Muscle layer of colon (tissue), 2 donors: ENCODE results near the gene MEAK7.
"Not testable (repeated sequence)": the region's sequence is repeated elsewhere in the genome, so short reads cannot be mapped to it uniquely, and the experiment has no call there.

Source experiments
- H3K27ac ChIP-seq: one replicate; pipeline ENCODE4 v1.7.0; 2013; ENCODE audit warnings: low read depth, mild to moderate bottlenecking, low read length, moderate library complexity
- H3K27me3 ChIP-seq, 2 donors: one replicate each; pipeline ENCODE4 v1.7.0; 2013; ENCODE audit warnings: low read length in 2 of 2, mild to moderate bottlenecking in 2 of 2; ENCODE audit not compliant: insufficient read depth in 2 of 2, control insufficient read depth in 1 of 2
- H3K36me3 ChIP-seq: one replicate; pipeline ENCODE4 v1.7.0; 2013; ENCODE audit warnings: mild to moderate bottlenecking, low read length; ENCODE audit not compliant: insufficient read depth
- H3K4me1 ChIP-seq: one replicate; pipeline ENCODE4 v1.7.0; 2013; ENCODE audit warnings: mild to moderate bottlenecking, low read length; ENCODE audit not compliant: insufficient read depth
- H3K4me3 ChIP-seq, 2 donors: one replicate each; pipeline ENCODE4 v1.7.0; 2013; ENCODE audit warnings: low read length in 2 of 2, low read depth in 1 of 2, mild to moderate bottlenecking in 1 of 2, moderate library complexity in 1 of 2
- H3K9ac ChIP-seq: one replicate; pipeline ENCODE4 v1.7.0; 2013; ENCODE audit warnings: low read length
- H3K9me3 ChIP-seq: one replicate; pipeline ENCODE4 v1.7.0; 2013; ENCODE audit warnings: mild to moderate bottlenecking, low read length
- donor health status: abdominal sarcoma.
- donor health status: Adenocarcinoma of cecum.

The MEAK7 gene

DNA sequence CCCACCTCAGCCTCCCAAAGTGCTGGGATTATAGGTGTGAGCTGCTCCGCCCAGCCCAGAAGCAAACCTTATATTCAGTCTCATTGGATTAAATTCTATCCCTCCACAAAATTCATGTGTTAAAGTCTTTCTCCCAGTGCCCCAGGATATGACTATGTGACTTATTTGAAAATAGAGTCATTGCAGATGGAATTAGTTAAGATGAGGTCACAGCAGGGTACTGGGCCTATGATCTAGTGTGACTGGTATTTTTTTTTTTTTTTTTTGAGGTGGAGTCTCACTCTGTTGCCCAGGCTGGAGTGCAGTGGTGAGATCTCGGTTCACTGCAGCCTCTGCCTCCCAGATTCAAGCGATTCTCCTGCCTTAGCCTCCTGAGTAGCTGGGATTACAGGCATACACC, 13.8 kb upstream of the MEAK7 start:
- H3K27ac ChIP-seq, H3K4me3 ChIP-seq, H3K27me3 ChIP-seq, H3K9ac ChIP-seq, H3K9me3 ChIP-seq, H3K36me3 ChIP-seq, H3K4me1 ChIP-seq: not testable (repeated sequence)

DNA sequence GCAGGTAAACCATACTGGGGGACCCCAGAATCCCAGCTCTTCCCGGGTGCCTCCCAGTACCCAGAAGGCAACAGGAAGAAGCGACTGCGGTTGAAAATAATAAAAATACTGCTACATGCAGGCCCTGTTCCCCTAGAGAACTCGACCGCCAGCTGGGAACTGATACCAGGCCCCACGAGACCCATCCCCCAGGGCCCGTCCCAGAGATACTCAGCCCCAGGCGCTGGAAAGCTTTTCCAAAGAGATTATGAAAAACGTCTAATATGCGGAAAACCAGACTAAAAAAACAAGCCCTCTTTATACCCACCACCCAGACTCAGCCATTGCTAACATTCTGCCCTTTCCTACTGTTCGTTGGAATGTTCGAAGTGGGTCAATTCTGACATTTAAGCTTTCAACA, 12.9 kb upstream of the MEAK7 start:
- Histone ChIP-seq H3K27ac (no peak overlapping the region), H3K4me3 (no peak overlapping the region), H3K9me3 (no peaks in the 10 kb centered on the region), H3K9ac (no peak overlapping the region), H3K36me3 (no peaks in the 10 kb centered on the region), H3K4me1 (no peaks in the 10 kb centered on the region), H3K27me3 (no peaks in the 10 kb centered on the region)

DNA sequence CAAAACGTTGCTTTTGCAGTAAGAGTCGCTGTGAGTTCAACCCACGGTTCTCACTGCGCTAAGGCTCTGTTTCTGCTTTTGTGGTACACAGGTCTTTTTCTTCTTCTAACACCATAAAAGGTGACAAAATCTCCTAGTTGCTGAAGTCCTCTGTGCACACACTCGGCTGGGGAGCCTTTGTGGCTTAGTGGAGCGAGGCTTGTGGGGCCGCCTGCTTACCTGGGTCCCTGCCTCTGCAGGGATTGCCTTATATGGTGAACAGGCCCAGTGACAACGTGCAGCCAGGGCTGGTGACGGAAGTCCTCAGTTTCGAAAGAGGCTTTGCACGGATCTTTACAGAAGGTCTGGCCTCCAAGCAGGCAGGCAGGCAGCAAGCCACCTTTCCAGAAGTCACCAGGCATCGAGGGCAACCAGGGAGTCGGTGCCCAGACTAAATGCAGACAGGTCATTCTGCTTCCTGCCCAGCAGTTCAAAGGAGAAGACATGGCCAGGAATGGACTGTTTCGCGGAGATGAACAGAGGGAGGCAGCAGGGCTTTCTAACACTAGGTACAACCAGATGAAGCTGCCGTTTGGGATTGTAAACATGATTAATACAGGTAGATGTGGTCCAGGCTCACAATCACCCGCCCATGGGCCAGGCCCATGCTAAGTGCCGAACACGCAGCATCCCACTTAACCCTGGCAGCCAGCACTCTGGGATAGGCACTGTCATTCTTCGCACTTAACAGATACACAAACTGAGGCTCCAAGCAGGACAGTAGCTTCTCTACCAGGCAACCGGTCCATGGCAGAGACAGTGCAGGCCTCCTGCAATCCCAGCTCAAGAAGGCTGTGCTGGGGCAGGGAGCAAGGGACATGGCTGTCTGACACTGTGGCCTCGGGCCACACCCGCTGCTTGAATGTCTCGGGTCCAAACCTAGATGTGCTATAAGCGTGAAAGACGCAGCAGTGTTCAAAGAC, 10.7 kb upstream of the MEAK7 start:
- Histone ChIP-seq H3K9ac (no peak overlapping the region), H3K4me3 (no peak overlapping the region), H3K9me3 (no peaks in the 10 kb centered on the region), H3K36me3 (no peaks in the 10 kb centered on the region), H3K27ac (no peak overlapping the region), H3K27me3 (no peaks in the 10 kb centered on the region), H3K4me1 (peaks cover 8% of the 10 kb centered on the region)

DNA sequence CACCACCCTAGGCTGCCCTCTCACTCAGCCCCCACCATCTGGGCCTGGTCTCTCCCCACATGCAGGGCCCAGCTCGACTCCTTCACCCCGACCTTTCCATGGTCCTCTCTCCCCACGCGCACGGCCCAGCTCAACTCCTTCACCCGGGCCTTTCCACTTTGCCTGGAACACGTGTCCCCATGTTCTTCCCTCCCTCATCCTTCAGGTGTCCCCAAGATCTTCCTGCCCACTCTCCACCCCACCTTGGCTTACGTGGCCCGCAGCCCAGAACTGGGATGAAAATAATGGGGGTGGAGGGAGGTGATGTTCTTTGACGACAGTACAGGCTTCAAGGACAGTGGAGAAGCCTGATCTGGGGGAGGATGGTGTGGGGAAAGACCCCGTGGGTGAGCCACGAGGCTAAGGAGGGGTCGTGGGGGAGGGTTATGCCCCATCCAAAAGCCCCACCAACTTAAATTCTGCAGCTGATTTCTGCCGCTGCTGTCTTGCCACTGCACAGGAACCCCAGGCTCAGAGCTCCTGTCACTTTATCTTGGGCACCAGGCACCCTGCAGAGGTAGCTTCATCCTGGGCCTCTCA, 9.9 kb upstream of the MEAK7 start:
- Histone ChIP-seq H3K27ac (no peak overlapping the region), H3K4me1 (peaks cover 8% of the 10 kb centered on the region), H3K27me3 (no peaks in the 10 kb centered on the region), H3K9ac (no peak overlapping the region), H3K9me3 (no peaks in the 10 kb centered on the region), H3K4me3 (no peak overlapping the region), H3K36me3 (no peaks in the 10 kb centered on the region)

DNA sequence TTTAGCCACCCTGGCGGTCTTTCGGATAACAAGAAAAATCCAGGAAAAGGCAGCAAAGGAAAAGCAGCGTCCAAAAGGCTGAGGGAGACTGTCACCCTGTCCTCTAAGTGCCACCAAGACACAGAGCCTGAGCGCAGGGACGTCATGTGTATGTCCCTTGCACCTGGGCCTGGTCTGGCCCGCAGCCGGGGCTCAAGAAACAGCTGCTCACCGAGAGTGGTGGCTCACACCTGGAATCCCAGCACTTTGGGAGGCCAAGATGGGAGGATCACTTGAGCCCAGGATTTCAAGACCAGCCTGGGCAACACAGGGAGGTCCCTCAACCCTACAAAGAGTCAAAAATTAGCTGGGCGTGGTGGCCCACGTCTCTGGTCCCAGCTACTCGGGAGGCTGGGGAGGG, 9.2 kb upstream of the MEAK7 start:
- no peaks in the 10 kb centered on the region for H3K36me3 ChIP-seq
- peaks cover 8% of the 10 kb centered on the region for H3K4me1 ChIP-seq
- H3K9ac ChIP-seq, result no peak overlapping the region
- H3K9me3 ChIP-seq, result no peaks in the 10 kb centered on the region
- H3K27ac ChIP-seq, result no peak overlapping the region
- H3K4me3 ChIP-seq, result no peak overlapping the region
- no peaks in the 10 kb centered on the region for H3K27me3 ChIP-seq

DNA sequence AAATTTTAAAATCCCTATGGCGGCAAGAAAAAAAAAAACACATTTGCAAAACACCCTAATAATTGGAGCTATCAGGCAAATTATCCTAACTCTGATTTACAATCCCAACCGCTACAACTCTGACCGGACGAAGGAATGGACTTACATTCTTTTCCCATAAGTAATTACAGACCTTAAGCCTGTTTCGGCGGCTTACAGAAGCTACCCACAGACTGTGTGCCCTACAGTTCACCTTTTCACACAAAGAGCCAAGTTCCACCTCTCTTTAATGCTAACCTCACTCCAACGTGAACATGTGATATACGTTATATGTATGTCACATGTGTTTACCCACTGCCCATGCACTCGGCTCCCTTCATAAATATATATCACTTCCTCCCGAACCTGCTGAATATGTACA, 8.7 kb upstream of the MEAK7 start:
- no peak overlapping the region for H3K27ac ChIP-seq
- no peaks in the 10 kb centered on the region for H3K27me3 ChIP-seq
- peaks cover 8% of the 10 kb centered on the region for H3K4me1 ChIP-seq
- no peak overlapping the region for H3K9ac ChIP-seq
- H3K9me3 ChIP-seq, result no peaks in the 10 kb centered on the region
- H3K36me3 ChIP-seq, result no peaks in the 10 kb centered on the region
- H3K4me3 ChIP-seq, result no peak overlapping the region

DNA sequence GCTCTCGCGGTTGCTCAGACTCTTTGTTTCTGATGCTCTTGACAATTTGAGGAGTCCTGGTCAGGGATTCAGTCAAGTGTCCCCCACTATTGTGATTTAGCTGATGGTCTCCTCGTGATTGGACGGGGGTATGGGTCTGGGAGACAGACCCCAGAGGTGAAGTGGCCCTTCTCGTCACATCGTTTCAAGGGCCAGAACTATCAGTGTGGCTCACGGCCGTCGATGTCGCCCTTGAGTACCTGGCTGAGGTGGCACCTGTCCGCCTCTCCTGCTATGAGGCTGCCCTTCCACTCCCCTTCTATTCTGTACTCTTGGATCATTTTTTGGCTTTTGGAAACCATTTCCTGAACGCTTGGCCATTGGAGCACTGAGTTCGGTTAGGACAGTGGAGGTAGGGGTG, 7.4 kb upstream of the MEAK7 start:
- Histone ChIP-seq H3K36me3 (no peaks in the 10 kb centered on the region), H3K9me3 (no peaks in the 10 kb centered on the region), H3K4me3 (no peak overlapping the region), H3K4me1 (peaks cover 8% of the 10 kb centered on the region), H3K9ac (no peak overlapping the region), H3K27ac (no peak overlapping the region), H3K27me3 (no peaks in the 10 kb centered on the region)

DNA sequence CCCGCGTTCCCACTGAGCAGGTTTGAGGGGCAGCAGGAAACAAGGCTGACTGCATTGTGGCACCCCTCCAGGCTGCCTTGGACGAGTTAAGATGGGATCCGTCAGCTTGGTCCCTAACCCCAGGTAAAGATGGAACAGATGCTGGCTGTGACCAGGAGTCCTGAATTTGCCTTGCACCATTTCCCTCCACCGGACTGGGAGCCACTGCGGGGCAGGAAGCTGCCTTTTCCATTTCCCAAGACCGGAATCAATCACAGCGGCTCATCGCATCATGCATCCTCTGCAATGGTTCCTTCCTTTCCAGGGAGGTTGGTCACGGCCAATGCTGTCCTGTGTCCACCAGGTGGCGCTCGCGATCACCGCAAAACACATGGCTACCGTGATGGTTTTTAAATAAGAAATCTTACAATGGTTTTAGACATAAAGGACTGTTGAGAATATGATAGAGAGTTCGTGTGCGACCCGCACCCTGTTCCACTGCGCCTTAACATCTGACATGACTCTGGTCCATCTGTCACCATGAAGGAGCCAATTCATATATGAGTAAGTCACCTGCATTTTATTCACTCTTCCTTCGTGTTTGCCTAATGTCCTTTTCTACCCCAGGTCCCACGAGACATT, 6.8 kb upstream of the MEAK7 start:
- Histone ChIP-seq H3K27me3 (no peaks in the 10 kb centered on the region), H3K9ac (no peak overlapping the region), H3K27ac (no peak overlapping the region), H3K36me3 (no peaks in the 10 kb centered on the region), H3K4me1 (peaks cover 8% of the 10 kb centered on the region), H3K4me3 (no peak overlapping the region), H3K9me3 (no peaks in the 10 kb centered on the region)

DNA sequence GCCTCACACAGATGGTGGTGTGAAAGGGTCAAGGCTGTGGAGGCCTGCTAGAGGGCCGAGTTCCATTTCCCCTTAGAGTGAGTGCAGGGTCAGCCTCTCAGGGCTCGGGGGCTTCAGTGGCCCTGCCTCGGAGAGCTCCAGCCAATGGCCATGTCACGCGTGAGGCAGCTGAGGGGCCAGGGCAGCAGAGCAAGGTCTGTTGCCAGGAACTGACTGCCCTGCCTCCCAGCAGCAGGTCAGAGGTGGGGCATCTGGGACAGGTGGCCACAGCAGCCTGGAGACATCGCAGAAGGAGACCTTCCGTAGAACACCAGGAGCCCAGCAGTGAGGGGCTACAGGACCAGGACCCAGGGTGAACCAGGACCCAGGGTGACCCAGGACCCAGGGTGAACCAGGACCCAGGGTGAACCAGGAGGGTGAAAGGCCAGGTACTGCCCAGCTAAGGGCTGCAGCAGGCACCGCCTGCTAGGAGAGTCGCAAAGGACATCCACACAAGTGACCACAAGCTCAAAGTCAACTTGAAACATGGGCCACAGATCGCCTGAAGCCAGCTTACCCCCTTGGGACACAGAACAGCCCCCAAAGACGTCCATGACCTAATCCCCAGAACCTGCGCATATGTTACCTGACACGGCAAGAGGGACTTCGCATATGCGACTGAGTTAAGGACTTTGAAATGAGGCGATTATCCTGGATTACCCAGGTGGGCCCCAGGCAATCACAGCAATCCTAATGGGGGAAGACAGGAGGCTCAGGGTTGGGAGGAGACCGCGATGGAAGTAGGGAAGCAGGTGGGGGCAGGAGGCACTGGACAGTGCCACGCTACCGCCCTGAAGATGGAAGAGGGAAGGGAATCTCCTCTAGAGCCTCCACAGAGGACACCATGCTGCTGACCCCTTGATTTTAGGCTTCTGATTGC, 4.8 kb upstream of the MEAK7 start:
- H3K9me3 ChIP-seq, result no peaks in the 10 kb centered on the region
- H3K36me3 ChIP-seq, result no peaks in the 10 kb centered on the region
- H3K9ac ChIP-seq, result no peak overlapping the region
- no peak overlapping the region for H3K27ac ChIP-seq
- H3K4me1 ChIP-seq, result peaks cover 17% of the 10 kb centered on the region
- H3K27me3 ChIP-seq, result no peaks in the 10 kb centered on the region
- H3K4me3 ChIP-seq, result no peak overlapping the region

DNA sequence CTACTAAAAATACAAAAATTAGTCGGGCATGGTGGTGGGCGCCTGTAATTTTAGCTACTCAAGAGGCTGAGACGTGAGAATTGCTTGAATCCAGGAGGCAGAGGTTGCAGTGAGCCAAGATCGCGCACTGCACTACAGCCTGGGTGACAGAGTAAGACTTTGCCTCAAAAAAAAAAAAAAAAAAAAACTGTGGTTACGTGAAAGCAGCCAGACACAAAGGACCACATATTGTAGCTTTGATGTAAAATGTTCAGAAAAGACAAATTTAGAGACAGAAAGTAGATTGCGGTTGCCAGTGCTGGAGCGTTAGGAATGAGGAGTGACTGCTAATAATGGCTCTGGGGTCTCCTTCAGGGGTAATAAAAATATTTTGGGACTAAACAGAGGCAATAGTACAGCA, 4.0 kb upstream of the MEAK7 start:
- Histone ChIP-seq H3K4me1 (peaks cover 24% of the 10 kb centered on the region), H3K27ac (no peak overlapping the region), H3K27me3 (no peaks in the 10 kb centered on the region), H3K9ac (no peak overlapping the region), H3K4me3 (no peak overlapping the region), H3K36me3 (no peaks in the 10 kb centered on the region), H3K9me3 (no peaks in the 10 kb centered on the region)
